Measurements from ENCODE around the gene SHISAL1.

DNA sequence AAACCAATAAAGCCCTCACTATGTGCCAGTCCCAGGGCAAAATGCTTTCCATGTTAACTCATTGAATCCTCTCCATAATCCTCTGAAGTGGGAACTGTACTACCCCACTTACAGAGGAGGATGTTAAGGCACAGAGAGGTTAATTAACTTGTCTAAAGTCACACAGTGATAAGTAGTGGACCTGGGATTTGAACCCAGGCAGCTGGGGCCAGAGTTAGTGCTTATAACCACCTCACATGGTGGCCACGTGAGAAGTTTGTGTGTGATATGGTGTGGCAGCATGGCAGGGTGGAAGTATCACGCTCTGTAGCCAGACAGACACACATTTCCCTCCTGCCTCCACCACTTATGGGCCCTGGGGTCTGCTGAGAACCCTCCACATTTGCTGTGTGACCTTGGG lies 115.5 kb downstream of the SHISAL1 start:
- TF ChIP-seq CTCF (IDR thresholded peaks at IDR 0.05) = no peak
- TF ChIP-seq POLR2A (IDR thresholded peaks at IDR 0.05) = no peak
